Neural progenitor cell (in vitro differentiated cells): ENCODE results near the gene PLCB1.

Experiments
- CTCF ChIP-seq: fragments of 200-600 bp; sonication (generic); IDR thresholded peaks from 2 replicates; pipeline ENCODE4 v1.5.1; 2017; ENCODE audit warnings: antibody characterized with exemption, mild to moderate bottlenecking
- EZH2 ChIP-seq: fragments of 200-600 bp; sonication (generic); IDR thresholded peaks from 2 replicates; pipeline ENCODE4 v1.6.1; 2017; ENCODE audit warnings: antibody characterized with exemption, mild to moderate bottlenecking, moderate library complexity
- EZH2phosphoT487 ChIP-seq: fragments of 200-600 bp; sonication (generic); IDR thresholded peaks from 2 replicates; pipeline ENCODE4 v1.6.1; 2017; ENCODE audit warnings: antibody characterized with exemption

GRCh38 chr20:8601542-8601912, 469.5 kb downstream of the PLCB1 start:
- no peak for TF ChIP-seq CTCF
- TF ChIP-seq EZH2, result no peak
- no peak for TF ChIP-seq EZH2phosphoT487
